ENCODE results near the gene NIPAL3.

GRCh38 chr1:24414775-24415333, 748 bp upstream of the NIPAL3 start:
- TF ChIP-seq CTCF (IDR thresholded peaks at IDR 0.05) (no peak), POLR2A (IDR thresholded peaks at IDR 0.05; ENCODE audit: low read depth) (no peak)

All from esophagus muscularis mucosa (tissue), 3 donors.